Breast epithelium (tissue), 4 donors: ENCODE data around the gene HOXC11. TPM values are rescaled to one million over a fixed set of nuclear protein-coding genes. Genes with fewer than 3 reads are reported as not detected.

Experiments
- DNase-seq, 2 donors: peaks; one replicate each; pipeline ENCODE4 v3.0.0-alpha.2; 2019; ENCODE audit warnings: low spot score in 2 of 2
- H3K27ac ChIP-seq, 2 donors: fragments of 200-600 bp; sonication (generic) in 1 of 2; one replicate each; pipeline ENCODE4 v1.5.1; 2016 to 2019; ENCODE audit warnings: mild to moderate bottlenecking in 1 of 2
- H3K27me3 ChIP-seq, 2 donors: fragments of 200-600 bp; sonication (generic) in 1 of 2; one replicate each; pipeline versions ENCODE4 v1.5.1 to v1.6.0; 2017 to 2019; ENCODE audit warnings: control low read depth in 1 of 2, mild to moderate bottlenecking in 1 of 2
- H3K36me3 ChIP-seq: fragments of 200-600 bp; one replicate; pipeline ENCODE4 v1.5.1; 2019
- H3K4me1 ChIP-seq, 2 donors: fragments of 200-600 bp; sonication (generic); one replicate each; pipeline ENCODE4 v1.5.1; 2016 to 2019; ENCODE audit warnings: control low read depth in 1 of 2
- H3K4me3 ChIP-seq, 3 donors: fragments of 200-600 bp; sonication (generic); 1 replicate in 2 of 3; 2 replicates in 1 of 3; pipeline ENCODE4 v1.5.1; 2016 to 2019; ENCODE audit warnings: mild to moderate bottlenecking in 3 of 3, moderate library complexity in 2 of 3
- H3K9me3 ChIP-seq, 2 donors: fragments of 200-600 bp; sonication (generic) in 1 of 2; one replicate each; pipeline ENCODE4 v1.5.1; 2016 to 2019; ENCODE audit warnings: control low read depth in 1 of 2
- CTCF ChIP-seq, 3 donors: fragments of 450-650 bp; IDR thresholded peaks; one replicate each; pipeline ENCODE4 v1.5.1; 2016 to 2017; ENCODE audit warnings: antibody characterized with exemption in 3 of 3, mild to moderate bottlenecking in 3 of 3, moderate library complexity in 3 of 3
- POLR2A ChIP-seq: fragments of 450-650 bp; IDR thresholded peaks from one replicate; pipeline ENCODE4 v1.6.1; 2016; ENCODE audit warnings: antibody characterized with exemption, mild to moderate bottlenecking, moderate library complexity
- POLR2AphosphoS5 ChIP-seq, 3 donors: sonication (generic); formaldehyde crosslinking; IDR thresholded peaks; one replicate each; pipeline ENCODE4 v1.6.1; 2017; ENCODE audit warnings: antibody characterized with exemption in 3 of 3
- intact Hi-C: fragments of 100-400 bp; cut with DNase I; formaldehyde crosslinking; loops from one replicate; pipeline ENCODE4 v1.15.1; 2023; ENCODE audit warnings: low total_unique reads
- total RNA-seq, 3 donors: library from RNA; depleted of rRNA; stranded (reverse); fragments of >200 nt; gene quantifications; one replicate each; pipeline ENCODE4 v1.1.0, GENCODE V29; 2016

Gene HOXC11
- total RNA-seq, 3 donors from 2014 or later = 0.29 TPM; not detected in 2

GRCh38 chr12:53935383-53936341, 37.3 kb upstream of the HOXC11 start:
- Histone ChIP-seq H3K4me1 (no peaks in the 10 kb centered on the region), H3K27ac (no peak overlapping the region), H3K4me3 (no peak overlapping the region), H3K9me3 (no peaks in the 10 kb centered on the region), H3K27me3 (peaks cover 23 to 98% of the 10 kb centered on the region in 2 donors), H3K36me3 (no peaks in the 10 kb centered on the region)
- intact Hi-C loops = no loop called here
- no peak for TF ChIP-seq POLR2AphosphoS5 (IDR thresholded peaks at IDR 0.05)
- no peak for TF ChIP-seq CTCF (IDR thresholded peaks at IDR 0.05)
- TF ChIP-seq POLR2A = no peak
- no peak for DNase-seq

GRCh38 chr12:53937099-53937498, 35.8 kb upstream of the HOXC11 start:
- no peaks in the 10 kb centered on the region for H3K36me3 ChIP-seq
- H3K4me1 ChIP-seq = no peaks in the 10 kb centered on the region
- TF ChIP-seq POLR2AphosphoS5 (IDR thresholded peaks at IDR 0.05) (no peak), CTCF (IDR thresholded peaks at IDR 0.05) (no peak), POLR2A (no peak)
- DNase-seq = no peak
- no peaks in the 10 kb centered on the region for H3K9me3 ChIP-seq
- peaks cover 23 to 96% of the 10 kb centered on the region in 2 donors for H3K27me3 ChIP-seq
- no peak overlapping the region for H3K27ac ChIP-seq
- intact Hi-C loops = no loop called here
- H3K4me3 ChIP-seq = no peak overlapping the region

GRCh38 chr12:53937596-53938325, 35.2 kb upstream of the HOXC11 start:
- Histone ChIP-seq H3K36me3 (no peaks in the 10 kb centered on the region), H3K9me3 (no peaks in the 10 kb centered on the region), H3K27ac (no peak overlapping the region), H3K4me3 (peak overlapping the region in 2 of 3 donors; percentile 61 to 65), H3K4me1 (no peaks in the 10 kb centered on the region), H3K27me3 (peaks cover 23 to 96% of the 10 kb centered on the region in 2 donors)
- intact Hi-C loops = no loop called here
- DNase-seq = no peak
- TF ChIP-seq POLR2A (no peak), POLR2AphosphoS5 (IDR thresholded peaks at IDR 0.05) (no peak), CTCF (IDR thresholded peaks at IDR 0.05) (no peak)

- intact Hi-C loops = no loop called here
- Histone ChIP-seq H3K27me3 (peaks cover 23 to 98% of the 10 kb centered on the region in 2 donors), H3K4me1 (no peaks in the 10 kb centered on the region), H3K36me3 (no peaks in the 10 kb centered on the region), H3K27ac (peak within 1 kb of the TSS; percentile 52 to 73), H3K9me3 (no peaks in the 10 kb centered on the region), H3K4me3 (peak within 1 kb of the TSS; percentile 11 to 65 (median 61))
- peak; percentile 69 to 98 for DNase-seq
- TF ChIP-seq POLR2AphosphoS5 (IDR thresholded peaks at IDR 0.05) (peak in 2 of 3 donors; percentile 20 to 33), POLR2A (no peak), CTCF (IDR thresholded peaks at IDR 0.05) (no peak)
Observed at GRCh38 chr12:53938326-53939140, 34.4 kb upstream of the HOXC11 start, which contains the start of gene HOXC13. HOXC13 (plus strand) TSS chr12:53938831; CDS start chr12:53938907, 76 bp downstream.
